ENCODE results near the gene TRIM71.
"Not testable (repeated sequence)": the region's sequence is repeated elsewhere in the genome, so short reads cannot be mapped to it uniquely, and the experiment has no call there.

The TRIM71 gene

DNA sequence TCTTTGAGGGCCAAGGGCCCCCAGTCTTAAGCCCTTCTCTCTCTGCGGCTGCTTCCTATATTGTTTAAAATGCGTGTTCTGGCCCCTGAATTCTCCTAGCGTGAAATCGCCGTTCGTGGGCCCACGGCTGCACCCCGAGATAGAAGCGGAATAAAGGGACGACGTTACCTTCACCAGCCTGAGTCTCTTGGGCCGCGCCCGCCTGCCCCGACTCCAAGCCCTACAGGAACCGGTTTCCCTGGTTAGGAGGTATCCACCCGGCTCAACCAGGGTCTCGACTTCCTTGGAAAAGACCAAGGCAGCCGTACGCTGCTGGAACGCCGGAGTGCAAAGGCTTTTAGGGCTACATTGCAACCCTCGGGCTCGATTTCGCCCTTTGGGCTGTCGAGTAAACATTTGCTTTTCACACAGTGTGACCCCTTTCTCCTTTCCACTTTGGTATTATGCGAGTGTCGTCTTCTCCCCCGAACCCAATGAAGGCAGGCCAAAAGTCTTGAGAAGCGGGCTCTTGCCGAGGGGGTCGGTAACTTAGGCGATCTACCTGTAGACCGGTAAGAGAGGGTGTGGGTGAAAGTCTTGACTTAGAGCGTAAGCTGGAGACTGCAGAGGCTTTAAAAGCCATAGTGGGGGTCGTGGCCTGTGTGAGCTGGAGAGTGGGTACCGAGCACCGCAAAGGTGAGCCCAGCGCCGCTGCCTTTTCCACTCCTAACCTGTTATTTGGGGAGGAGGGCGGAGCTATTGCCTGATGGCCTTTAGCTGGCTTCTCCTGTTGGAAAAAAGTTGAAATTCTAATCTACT lies 2.0 kb downstream of the TRIM71 start:
- DNase-seq, result no peak

DNA sequence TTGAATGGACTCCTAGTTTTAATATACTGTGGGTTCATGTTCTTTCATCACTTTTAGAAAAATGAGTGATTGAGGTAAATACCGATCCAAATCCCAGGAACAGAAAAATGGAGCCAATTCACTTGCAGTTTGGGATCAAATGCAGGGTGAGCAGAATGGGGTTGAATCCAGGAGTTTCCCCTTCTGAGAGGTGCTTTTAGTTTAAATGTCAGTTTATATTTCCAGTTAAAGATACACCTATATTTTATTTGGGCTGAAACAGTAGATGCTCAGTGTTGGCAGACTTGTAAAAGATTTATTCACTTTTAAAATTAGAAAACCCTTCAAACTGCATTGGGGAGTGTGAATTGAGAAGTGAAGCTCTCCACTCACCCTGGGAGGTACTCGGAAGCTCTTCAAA lies 2.6 kb downstream of the TRIM71 start:
- DNase-seq, result no peak

DNA sequence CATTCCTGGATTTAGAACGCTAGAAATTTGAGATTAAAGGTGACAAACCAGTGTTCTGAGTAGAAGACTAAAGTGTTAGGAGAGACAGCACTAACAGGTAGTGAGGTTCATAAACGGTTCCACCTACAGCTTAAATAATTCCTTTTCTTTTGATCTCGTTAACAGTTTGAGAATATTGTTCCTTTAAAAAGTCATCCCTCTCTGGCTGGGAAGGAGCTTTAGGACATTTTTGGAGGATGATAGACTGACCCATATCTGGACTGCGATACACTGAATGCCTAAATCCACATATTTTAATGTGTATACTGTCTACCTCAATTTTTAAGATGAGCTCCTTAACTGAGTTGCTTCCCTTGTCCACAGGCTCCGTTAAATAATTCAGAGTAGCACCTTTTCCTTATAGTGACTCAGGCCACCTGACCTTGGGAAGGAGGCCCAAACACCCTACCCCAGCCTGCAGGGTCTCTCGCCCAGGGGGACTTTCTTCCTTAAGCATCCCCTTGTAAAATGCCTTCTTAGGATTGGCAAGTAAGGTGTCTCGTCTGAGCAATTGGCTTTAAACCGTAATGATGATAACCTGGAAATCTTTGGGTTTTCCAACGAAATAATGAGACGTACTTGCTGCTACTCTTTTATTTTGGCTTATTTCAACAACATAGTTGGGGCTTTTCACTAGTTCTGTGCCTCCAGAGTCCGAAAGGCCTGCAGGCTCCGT lies 3.3 kb downstream of the TRIM71 start:
- DNase-seq, result no peak

DNA sequence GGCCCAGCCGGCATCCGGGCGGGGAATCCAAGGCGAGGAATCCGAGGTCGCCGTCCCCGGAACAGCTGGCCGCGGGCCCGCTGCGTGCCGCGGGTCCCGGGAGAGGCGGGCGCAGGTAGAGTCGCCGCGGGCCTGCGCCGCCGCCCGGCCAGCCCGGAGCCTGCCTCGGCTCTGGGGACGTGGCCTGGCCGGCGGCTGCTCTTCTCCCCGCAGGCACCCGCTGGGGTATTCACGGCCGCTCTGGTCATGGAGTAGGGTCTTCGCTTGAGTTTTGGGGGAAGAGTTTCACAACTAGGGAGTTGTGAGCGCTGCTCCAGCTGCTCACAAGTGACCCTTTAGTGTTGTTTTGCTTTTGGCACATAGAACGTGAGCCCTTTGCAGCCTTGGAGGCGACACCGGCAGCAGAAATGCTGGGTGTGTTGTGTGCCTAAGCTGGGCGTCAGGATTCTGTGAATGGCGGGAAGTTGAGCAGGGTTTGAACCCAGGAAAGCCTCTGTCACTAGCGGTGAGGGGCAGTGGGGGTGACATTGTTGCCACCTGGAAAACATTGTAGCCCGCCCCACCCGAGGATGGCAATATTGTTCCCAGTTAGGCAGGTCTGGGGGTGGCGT lies 4.0 kb downstream of the TRIM71 start:
- no peak for DNase-seq

DNA sequence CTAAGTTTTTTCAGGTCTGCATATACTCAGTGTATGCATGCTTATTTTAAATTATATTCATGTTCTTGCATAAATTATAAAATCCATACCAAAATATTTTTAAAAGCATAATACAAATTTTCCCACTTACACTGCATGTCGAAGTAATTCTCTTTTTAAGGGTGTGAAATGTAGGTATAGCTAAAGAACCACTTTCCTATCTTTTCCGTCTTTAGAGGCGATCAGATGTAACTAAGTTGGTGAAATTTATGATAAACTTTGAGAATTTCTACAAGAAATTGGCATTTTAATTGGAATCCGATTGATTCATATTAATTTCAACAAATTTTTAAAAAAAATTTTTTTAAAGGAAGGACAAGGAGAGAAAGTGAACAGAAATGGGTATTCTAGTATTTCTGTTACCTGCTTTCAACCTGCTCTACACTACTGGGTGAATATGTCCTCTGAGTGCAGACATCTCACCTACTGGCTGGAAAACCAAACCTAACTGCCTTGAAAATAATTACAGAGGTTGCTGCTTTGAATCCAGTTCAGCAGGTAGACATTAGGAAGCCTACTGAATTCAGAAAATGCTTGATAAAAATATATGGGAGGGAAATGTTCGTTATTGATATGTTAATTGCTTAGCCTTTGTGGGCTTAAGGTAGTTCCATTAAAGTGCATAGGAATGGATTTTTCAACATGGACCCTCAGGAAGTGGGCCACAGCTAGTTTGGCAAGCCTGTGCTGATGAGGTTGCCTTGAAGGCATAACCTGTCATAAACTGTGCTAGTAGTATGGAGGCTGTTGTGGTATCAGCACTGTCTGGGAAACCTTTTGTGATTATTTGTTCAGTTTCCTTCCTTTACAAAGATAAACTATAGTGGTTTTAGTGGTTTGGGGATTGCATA lies 5.1 kb downstream of the TRIM71 start:
- no peak for DNase-seq

DNA sequence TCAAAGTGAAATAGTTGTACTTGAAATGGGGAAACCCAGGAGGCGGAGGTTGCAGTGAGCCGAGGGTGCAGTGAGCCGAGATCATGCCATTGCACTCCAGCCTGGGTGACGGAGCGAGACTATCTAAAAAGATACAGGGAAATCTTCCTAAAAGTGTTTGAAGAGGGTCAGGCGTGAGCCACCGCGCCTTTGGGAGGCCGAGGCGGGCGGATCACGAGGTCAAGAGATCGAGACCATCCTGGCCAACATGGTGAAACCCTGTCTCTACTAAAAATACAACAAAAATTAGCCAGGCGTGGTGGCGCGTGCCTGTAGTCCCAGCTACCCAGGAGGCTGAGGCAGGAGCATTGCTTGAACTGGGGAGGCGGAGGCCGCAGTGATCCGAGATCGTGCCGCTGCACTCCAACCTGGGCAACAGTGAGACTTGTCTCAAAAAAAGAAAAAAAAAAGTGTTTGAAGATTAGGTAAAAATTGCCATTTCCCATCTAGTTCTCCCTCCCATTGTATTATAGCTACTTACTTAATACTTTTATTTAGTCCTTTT lies 5.9 kb downstream of the TRIM71 start:
- not testable (repeated sequence) for DNase-seq

DNA sequence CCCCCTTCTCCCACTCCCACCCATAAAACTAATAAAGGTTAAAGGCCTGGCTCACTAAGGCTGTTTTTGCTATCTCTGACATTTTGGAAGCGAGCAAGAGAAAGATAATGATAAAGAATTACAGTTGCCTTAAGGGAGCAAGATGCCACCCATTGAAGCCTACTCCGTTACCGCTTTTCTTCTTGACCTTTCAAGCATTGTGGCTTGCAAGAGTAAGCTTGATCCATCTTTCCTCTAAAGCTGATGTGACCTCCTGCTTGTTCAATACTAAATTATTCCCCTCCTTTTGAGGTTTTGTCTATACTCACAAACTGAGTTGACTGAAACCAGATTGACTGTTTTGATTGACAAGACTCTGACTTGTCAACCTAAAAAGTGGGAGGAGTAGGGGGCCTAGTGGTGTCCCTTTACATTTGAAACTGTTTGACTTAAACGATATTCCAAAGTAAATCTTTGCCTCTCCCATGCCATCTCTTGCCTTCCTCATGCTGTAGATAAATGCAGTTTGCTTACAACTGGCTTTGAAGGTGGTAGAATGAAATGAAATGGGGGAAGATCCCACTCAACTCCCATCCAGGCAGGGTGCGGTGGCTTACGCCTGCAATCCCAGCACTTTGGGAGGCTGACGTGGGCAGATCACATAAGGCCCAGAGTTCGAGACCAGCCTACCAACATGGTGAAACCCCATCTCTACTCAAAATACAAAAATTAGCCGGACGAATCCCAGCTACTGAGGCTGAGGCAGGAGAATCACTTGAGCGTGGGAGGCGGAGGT lies 8.0 kb downstream of the TRIM71 start:
- no peak for DNase-seq

DNA sequence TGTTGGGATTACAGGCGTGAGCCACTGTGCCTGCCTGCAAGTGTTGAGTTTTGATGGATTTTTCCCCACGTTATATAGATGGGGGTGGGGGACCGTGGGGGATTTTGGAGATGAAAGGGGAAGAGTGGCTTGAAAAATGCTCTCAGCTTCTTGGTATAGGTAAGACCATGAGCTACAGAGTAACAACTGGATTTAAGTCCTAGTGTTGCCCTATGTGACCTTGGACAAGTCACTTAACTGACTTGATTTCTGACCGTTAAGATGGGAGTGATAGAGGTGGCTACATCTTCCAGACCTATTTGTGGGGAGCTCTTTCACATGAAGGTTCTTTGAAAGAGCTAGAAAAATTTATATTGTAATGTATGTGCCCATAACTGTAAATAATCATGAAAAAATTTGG lies 13.3 kb downstream of the TRIM71 start:
- DNase-seq, result no peak

DNA sequence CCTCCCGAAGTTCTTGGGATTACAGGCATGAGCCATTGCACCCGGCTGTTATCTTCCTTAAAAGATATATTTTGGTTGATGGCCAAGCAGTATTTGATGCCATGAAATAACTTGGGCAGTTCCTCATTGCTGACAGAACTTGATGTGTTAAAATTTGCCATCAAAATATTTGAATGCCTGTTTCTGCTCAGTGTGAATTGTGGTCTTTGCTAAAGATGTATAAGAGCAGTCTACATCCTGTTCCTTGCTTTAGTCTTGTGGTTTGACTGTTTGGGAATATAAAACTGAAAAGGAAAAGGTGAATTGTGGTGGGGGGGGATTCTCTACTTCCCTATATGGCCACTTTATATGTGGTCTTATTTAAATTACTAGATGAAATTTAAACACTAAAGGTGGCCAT lies 14.0 kb downstream of the TRIM71 start:
- DNase-seq, result no peak

DNA sequence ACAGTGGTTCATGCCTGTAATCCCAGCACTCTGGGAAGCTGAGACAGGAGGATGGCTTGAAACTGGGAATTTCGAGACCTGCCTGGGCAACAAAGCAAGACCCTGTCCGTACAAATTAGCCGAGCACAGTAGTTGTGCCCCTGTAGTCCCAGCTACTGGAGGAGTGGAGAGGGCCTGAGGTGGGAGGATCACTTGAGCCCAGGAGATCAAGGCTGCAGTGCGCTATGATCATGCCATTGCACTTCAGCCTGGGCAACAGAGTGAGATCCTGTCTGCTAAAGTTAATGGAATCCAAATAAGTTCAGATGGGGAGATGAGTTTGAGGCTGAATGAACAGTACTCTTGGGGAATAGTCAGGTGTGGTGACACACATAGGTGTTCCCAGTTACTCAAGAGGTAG lies 14.4 kb downstream of the TRIM71 start:
- DNase-seq, result no peak

DNA sequence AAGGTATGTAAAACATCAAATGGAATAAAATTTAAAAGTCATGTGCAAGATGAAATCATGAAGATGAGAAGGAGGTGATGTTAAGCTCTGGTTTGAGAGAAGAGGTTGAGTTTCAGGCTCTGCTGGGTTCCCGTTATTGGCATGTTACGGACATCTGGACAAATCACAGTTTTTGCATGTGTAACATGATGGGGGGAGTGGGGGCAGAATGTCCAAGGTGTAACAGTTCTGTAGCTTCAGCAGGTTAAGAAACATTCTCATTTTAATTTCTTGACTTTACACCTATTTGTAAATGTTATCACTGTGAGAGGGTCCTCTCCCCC lies 17.2 kb downstream of the TRIM71 start:
- no peak for DNase-seq

DNA sequence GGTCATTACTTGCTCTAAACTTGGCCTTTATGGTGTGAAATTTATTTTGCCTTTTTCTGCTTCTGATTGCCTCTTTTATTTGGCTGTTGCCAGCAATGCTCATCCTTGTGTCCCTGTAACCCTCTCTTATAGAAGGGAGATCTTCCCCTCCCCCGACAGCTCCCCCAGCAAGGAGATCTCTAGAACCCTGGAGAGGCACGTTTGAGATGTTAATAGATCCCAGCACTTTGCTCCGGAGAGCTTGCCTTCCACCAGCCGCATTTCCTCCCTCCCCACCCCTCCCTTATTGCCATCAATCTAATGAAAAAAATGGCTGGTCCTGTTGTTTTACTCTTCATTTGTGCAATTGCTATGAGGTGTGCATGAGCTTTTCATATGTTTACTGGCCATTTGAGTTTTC lies 18.2 kb downstream of the TRIM71 start:
- no peak for DNase-seq

DNA sequence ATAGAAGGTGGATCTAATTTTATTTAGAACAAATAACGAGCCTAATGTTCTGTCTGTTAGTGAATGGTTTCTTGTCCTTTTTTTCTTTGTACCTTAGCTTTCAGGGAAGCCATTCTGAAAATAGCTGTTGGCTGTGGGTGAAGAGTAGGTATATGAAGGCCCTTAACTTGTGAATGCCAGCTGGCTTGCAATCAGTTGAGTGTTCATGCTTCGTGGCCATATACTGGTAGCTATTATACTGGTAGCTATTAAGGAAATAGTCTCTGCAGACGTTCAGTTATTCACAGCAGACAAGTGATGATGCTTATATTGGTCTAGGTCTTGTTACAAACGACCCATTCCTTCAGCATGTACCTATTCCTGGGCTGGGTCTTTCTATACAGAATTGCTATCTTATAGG lies 18.8 kb downstream of the TRIM71 start:
- DNase-seq, result no peak

DNA sequence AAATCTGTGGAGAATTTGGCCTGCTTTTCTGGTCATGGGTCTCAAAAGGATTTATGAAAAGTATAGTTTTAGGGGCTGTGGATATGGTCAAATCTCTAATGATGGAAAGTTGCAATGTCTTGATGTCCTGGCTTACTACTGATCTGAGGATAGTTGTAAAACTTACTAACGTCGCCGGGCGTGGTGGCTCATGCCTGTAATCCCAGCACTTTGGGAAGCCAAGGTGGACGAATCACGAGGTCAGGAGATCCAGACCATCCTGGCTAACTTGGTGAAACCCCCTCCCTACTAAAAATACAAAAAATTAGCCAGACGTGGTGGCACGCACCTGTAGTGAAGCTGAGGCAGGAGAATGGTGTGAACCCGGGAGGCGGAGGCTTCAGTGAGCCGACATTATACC lies 19.6 kb downstream of the TRIM71 start:
- no peak for DNase-seq

DNA sequence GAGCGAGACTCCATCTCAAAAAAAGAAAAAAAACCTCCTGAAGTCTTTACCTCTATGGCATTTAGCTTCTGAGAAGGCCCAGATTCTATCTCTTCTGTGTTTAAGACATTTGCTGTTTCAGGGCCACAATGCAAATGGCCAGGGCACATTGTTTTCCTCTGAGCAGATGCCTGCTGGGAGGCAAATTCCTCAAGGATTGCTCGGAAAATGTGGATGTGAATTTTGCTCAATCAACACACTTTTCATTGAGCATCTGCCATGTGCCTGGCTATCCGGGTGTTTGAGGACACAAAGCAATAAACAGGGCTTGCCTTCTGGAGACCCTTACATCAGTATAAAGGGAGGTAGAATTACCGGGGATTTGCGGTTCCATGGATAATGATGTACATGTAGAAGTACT lies 20.0 kb downstream of the TRIM71 start:
- DNase-seq, result no peak

DNA sequence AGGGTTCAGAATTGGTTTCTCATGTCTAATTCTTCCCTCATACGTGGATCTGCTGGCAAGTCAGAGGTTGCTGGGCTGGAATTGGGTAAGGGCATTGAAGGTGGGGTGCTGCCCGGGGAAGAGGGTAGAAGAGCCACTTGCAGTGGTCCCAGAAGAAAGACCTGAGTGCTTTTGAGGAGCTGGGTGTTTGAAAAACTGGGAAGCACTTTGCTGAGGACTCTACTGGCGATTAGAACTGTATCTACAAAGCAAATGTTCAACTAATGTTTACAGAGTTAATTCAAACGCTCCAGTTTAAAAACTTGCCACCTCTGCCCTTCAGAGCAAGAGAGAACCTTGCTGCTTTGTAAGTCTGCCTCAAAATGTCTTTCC lies 21.9 kb downstream of the TRIM71 start:
- DNase-seq, result no peak

DNA sequence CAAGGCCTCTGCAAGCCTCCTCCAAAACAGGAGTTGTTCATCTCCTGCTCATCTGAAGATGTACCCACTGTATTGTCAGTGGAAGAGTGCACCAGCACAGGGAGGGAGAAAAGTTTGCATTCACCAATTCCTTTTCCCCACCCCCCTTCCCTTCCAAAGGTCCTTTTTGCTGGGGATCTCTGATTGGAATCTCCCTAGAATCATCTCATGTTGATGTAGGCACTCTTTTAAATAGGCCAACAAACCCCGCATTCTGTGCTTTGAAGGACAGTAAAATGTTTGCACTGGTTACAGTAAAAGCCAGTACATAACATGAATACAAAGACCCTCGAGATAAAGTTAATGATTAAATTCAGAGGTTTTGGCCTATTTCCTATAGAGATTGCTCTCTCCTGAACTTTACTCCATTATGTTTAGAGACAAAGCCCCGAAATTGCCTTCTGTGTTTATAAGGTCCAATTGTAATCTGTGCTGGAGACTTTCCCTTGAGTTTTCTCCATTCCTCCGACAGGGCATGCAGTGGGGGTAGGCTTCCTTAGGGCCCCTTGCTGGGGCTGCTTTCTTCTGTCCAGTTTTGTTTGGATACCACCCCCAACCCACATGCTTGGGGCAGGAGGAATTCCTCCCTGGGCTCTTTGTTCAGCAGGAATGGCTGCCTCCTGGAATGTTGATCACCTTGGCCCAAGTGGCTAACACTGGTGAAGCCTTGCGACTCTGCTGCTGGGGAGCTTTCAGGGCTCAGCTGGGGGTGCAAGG lies 22.5 kb downstream of the TRIM71 start:
- no peak for DNase-seq

DNA sequence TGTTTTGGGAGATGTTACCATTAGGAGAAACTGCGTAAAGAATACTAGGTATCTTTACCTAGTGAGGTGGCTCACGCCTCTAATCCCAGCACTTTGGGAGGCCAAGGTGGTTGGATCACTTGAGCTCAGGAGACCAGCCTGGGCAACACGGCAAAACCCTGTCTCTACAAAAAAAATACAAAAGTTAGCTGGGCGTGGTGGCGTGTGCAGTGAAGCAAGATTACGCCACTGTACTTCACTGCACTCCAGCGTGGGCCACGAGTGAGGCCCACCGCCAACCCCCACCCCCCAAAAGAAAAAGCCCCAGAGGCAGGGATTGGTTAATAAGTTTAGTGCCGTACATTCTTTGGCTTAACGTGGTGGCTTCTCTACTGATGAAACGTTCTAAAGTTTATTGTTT lies 23.5 kb downstream of the TRIM71 start:
- no peak for DNase-seq

DNA sequence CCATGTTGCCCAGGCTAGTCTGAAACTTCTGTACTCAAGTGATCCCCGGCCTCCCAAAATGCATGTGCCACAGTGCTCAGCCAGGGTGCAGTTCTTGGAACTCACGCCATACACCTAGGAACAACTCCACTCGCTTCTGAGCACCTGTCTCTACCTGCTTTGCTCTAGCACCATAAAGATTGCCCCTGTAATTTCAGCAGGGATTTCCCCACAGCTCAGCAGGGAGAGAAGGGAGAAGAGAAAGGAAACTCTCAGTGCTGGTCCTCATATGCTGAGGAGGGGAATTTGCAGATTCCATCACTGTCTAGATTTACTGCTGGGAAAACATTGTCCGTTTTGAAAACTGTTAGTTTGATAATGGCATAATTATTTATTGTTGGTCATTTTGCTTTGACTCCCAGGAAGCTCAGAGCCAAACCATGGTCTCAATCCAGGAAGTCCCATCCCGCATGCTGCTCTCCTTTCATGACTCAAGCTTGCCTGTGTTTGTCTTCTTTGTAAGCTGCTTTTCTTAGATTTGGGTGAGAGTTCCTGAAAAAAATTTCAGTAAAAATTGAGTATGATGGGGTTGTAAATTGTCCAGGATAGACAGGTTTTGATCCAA lies 24.2 kb downstream of the TRIM71 start:
- no peak for DNase-seq

DNA sequence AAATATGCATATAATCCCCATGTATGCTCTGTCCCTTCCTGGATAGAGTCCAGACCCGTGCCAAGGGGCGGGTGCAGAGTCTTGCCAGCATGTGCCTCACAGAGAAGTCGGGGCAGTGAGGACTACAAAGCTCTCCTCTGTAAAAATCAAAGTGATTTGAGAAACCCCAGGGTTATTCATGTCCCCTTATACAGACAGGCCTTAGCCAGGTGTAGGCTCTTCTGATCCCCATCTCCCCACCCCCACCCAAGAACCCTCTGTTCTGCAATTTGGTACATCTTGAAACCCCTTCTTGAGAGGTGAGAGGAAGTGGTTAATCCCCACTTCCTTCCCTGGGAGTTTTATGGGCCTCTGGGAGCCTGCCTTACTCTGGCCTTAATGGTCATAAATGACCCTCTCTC lies 24.7 kb downstream of the TRIM71 start:
- no peak for DNase-seq

DNA sequence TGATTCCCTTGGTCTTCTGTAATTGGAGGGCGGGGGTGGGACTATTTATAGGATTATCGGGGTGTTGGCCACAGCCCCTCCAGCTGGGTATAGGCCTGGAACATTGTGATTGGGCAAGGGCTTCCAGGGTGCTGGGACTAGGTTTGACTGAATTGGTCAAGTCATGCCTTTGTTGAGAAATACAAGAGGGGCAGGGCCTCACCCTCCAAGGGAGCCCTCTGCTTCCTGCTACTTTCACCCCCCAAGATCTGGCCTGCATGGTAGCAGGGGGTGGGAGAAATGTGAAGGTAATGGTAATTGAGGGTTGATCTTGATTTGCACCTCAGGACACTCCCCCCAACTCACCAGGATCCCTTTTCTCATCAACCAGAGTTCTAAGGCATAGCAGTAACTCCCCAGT lies 25.2 kb downstream of the TRIM71 start:
- DNase-seq, result no peak
